Lower lobe of right lung (tissue), 2 donors: Measurements from ENCODE around the gene TMEM14C. TPM values are rescaled to one million over a fixed set of nuclear protein-coding genes. Genes with fewer than 3 reads are reported as not detected.
"Not testable (repeated sequence)": the region's sequence is repeated elsewhere in the genome, so short reads cannot be mapped to it uniquely, and the experiment has no call there.

ENCODE experiments used
- ATAC-seq, 2 donors: fragments of 200-7000 bp; cut with Tn5 transposase; one replicate each; pipeline ENCODE4 v1.9.1; 2020 to 2022; ENCODE audit warnings: mild to moderate bottlenecking in 2 of 2, moderate library complexity in 2 of 2
- DNase-seq: peaks from one replicate; pipeline ENCODE4 v3.0.0-alpha.2; 2020
- H3K27ac ChIP-seq: fragments of 200-600 bp; one replicate; pipeline ENCODE4 v1.8.0; 2022
- H3K27me3 ChIP-seq: fragments of 200-600 bp; one replicate; pipeline ENCODE4 v1.8.0; 2022; ENCODE audit warnings: low read depth
- H3K36me3 ChIP-seq: fragments of 200-600 bp; one replicate; pipeline ENCODE4 v1.8.0; 2022; ENCODE audit warnings: mild to moderate bottlenecking
- H3K4me1 ChIP-seq: fragments of 200-600 bp; one replicate; pipeline ENCODE4 v1.8.0; 2022
- H3K4me3 ChIP-seq: fragments of 200-600 bp; one replicate; pipeline ENCODE4 v1.8.0; 2022; ENCODE audit warnings: mild to moderate bottlenecking
- H3K9me3 ChIP-seq: fragments of 200-600 bp; one replicate; pipeline ENCODE4 v1.8.0; 2022
- CTCF ChIP-seq: fragments of 200-600 bp; IDR thresholded peaks from one replicate; pipeline ENCODE4 v1.8.0; 2022; ENCODE audit warnings: antibody characterized with exemption, mild to moderate bottlenecking
- intact Hi-C: fragments of 100-400 bp; cut with DNase I; formaldehyde crosslinking; loops from one replicate; pipeline ENCODE4 v1.11.0; 2022
- total RNA-seq: library from RNA; stranded (reverse); fragmentation: NEBNext Ultra II Directional; extraction: Animal tissue kit (Norgen Biotek cat#: 25700); gene quantifications from one replicate; pipeline ENCODE4 v1.2.1, GENCODE V29; 2021
- donor health status: DM: no; HTN: yes; CAD: no; lungs with severe emphysema.

Gene TMEM14C
- total RNA-seq, 1 donor from 2014 or later, result 81.9 TPM

- Histone ChIP-seq H3K27me3 (no peaks in the 10 kb centered on the region), H3K9me3 (no peaks in the 10 kb centered on the region), H3K4me3 (no peak overlapping the region), H3K4me1 (no peaks in the 10 kb centered on the region), H3K36me3 (peaks cover 39% of the 10 kb centered on the region), H3K27ac (no peak overlapping the region)
- DNase-seq (no peak), ATAC-seq (no peak)
- intact Hi-C loops, result no loop called here
- TF ChIP-seq CTCF, result no peak
These were observed 11.0 kb downstream of the TMEM14C start for GRCh38 chr6:10733863-10734262.

DNA sequence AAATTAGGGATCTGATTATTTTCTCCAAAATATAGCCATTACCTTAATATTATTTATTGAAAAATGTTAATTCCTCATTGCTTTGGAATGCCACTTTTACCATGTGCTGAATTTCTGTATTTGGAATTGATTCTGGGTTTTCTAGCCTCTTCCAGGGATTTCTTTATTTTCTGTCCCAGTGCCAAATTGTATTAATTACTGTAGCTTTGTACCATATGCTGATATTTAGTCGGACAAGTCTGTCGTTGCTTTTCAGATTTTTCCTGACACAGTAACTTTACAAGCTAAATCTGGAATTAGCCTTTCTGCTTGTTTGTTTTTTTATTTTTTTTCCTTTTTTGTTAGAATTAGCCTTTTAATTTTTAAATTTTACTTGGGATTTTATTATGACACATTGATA is 13.9 kb downstream of the TMEM14C start:
- no peak for ATAC-seq
- H3K27ac ChIP-seq, result no peak overlapping the region
- intact Hi-C loops, result no loop called here
- TF ChIP-seq CTCF, result no peak
- no peak for DNase-seq
- H3K4me3 ChIP-seq, result no peak overlapping the region
- H3K27me3 ChIP-seq, result no peaks in the 10 kb centered on the region
- peaks cover 15% of the 10 kb centered on the region for H3K36me3 ChIP-seq
- H3K9me3 ChIP-seq, result no peaks in the 10 kb centered on the region
- H3K4me1 ChIP-seq, result no peaks in the 10 kb centered on the region

GRCh38 chr6:10740061-10740460 is 17.2 kb downstream of the TMEM14C start:
- ATAC-seq (no peak), DNase-seq (no peak)
- Histone ChIP-seq H3K4me1 (no peaks in the 10 kb centered on the region), H3K4me3 (no peak overlapping the region), H3K36me3 (peaks cover 9% of the 10 kb centered on the region), H3K9me3 (no peaks in the 10 kb centered on the region), H3K27me3 (no peaks in the 10 kb centered on the region), H3K27ac (no peak overlapping the region)
- TF ChIP-seq CTCF, result no peak
- intact Hi-C loops, result no loop called here

DNA sequence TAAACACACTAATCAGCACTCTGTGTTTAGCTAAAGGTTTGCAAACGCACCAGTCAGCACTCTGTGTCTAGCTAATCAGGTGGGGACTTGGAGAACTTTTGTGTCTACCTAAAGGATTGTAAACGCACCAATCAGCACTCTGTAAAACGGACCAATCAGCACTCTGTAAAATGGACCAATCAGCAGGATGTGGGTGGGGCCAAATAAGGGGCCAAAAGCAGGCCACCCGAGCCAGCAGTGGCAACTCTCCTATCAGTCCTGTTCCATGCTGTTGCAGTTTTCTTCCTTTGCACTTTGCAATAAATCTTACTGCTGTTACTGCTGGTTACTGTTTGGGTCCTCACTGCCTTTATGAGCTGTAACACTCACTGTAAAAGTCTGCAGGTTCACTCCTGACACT is 18.8 kb downstream of the TMEM14C start:
- DNase-seq, H3K27me3 ChIP-seq, H3K27ac ChIP-seq, H3K36me3 ChIP-seq, H3K4me3 ChIP-seq, ATAC-seq, intact Hi-C loops, H3K9me3 ChIP-seq, H3K4me1 ChIP-seq: not testable (repeated sequence)

DNA sequence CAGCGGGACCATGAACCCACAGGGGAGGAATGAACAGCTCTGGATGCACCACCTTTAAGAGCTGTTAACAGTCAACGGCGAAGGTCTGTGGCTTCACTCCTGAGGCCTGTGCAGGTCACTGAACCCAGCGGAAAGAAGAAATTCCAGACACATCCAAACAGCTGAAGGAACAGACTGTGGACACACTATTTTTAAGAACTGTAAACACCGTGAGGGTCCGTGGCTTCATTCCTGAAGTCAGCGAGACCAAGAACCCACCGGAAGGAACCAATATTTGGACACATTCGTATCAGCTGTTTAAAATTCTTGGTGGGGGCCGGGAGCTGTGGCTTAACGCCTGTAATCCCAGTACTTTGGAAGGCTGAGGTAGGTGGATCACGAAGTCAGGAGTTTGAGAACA is 19.4 kb downstream of the TMEM14C start:
- ATAC-seq (no peak), DNase-seq (no peak)
- Histone ChIP-seq H3K36me3 (peaks cover 9% of the 10 kb centered on the region), H3K27ac (no peak overlapping the region), H3K27me3 (no peaks in the 10 kb centered on the region), H3K4me1 (peaks cover 7% of the 10 kb centered on the region), H3K9me3 (no peaks in the 10 kb centered on the region), H3K4me3 (no peak overlapping the region)
- TF ChIP-seq CTCF, result no peak
- intact Hi-C loops, result no loop called here

DNA sequence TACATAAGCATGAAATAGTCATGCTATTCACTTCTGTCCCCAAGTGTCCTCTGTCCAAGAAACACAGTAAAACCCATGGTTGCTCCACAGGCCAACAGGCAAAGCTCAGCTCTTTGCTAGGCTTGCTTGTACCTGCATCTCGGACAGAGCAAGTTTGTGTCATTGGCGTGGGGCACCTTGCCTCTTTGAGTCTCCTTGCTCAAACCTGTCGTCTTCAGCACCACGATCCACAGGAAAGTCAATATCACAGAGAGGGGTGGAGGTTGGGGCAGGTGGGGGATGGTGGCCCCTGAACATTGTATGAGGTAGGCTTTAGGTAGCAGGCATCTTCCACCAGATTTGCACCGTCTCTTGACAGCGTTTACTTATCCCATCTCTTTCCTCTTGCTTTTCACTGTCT is 20.6 kb downstream of the TMEM14C start:
- DNase-seq, result no peak
- ATAC-seq, result no peak
- Histone ChIP-seq H3K4me1 (peaks cover 10% of the 10 kb centered on the region), H3K27ac (no peak overlapping the region), H3K27me3 (no peaks in the 10 kb centered on the region), H3K36me3 (peaks cover 9% of the 10 kb centered on the region), H3K9me3 (no peaks in the 10 kb centered on the region), H3K4me3 (no peak overlapping the region)
- intact Hi-C loops, result no loop called here
- no peak for TF ChIP-seq CTCF
